Nephron progenitor cell (in vitro differentiated cells): ENCODE measurements around the gene OR10Z1.

Experiments used
- DNase-seq: peaks from one replicate; pipeline ENCODE4 v3.0.0; 2021
- H3K27ac Mint-ChIP-seq: 2 replicates; pipeline ENCODE4 v1.8.0; 2021; ENCODE audit warnings: mild to moderate bottlenecking, moderate library complexity, mixed read lengths
- H3K27me3 Mint-ChIP-seq: 2 replicates; pipeline ENCODE4 v1.8.0; 2021; ENCODE audit warnings: mild to moderate bottlenecking, low read depth, mixed read lengths; ENCODE audit not compliant: poor library complexity
- H3K36me3 Mint-ChIP-seq: 2 replicates; pipeline ENCODE4 v1.8.0; 2021; ENCODE audit warnings: low read depth, mixed read lengths
- H3K4me1 Mint-ChIP-seq: 2 replicates; pipeline ENCODE4 v1.8.0; 2021; ENCODE audit warnings: mixed read lengths
- H3K4me3 Mint-ChIP-seq: 2 replicates; pipeline ENCODE4 v1.8.0; 2021; ENCODE audit warnings: mild to moderate bottlenecking, moderate library complexity, mixed read lengths
- H3K9me3 Mint-ChIP-seq: 2 replicates; pipeline ENCODE4 v1.8.0; 2021; ENCODE audit warnings: mild to moderate bottlenecking, moderate library complexity, mixed read lengths
- TF ChIP-seq, protein P1 (sequence below): fragments of 200-600 bp; sonication (generic); IDR thresholded peaks from 2 replicates; pipeline ENCODE4 v1.5.0; 2021; ENCODE audit warnings: antibody characterized with exemption

The OR10Z1 gene

GRCh38 chr1:158649052-158649451 is 44.0 kb downstream of the OR10Z1 start:
- H3K9me3 Mint-ChIP-seq = no peaks in the 10 kb centered on the region
- no peak overlapping the region for H3K27ac Mint-ChIP-seq
- peaks cover 17% of the 10 kb centered on the region for H3K27me3 Mint-ChIP-seq
- peaks cover under 1% of the 10 kb centered on the region for H3K4me1 Mint-ChIP-seq
- H3K4me3 Mint-ChIP-seq = no peak overlapping the region
- H3K36me3 Mint-ChIP-seq = no peaks in the 10 kb centered on the region
- no peak for DNase-seq
- TF ChIP-seq, protein P1, sequence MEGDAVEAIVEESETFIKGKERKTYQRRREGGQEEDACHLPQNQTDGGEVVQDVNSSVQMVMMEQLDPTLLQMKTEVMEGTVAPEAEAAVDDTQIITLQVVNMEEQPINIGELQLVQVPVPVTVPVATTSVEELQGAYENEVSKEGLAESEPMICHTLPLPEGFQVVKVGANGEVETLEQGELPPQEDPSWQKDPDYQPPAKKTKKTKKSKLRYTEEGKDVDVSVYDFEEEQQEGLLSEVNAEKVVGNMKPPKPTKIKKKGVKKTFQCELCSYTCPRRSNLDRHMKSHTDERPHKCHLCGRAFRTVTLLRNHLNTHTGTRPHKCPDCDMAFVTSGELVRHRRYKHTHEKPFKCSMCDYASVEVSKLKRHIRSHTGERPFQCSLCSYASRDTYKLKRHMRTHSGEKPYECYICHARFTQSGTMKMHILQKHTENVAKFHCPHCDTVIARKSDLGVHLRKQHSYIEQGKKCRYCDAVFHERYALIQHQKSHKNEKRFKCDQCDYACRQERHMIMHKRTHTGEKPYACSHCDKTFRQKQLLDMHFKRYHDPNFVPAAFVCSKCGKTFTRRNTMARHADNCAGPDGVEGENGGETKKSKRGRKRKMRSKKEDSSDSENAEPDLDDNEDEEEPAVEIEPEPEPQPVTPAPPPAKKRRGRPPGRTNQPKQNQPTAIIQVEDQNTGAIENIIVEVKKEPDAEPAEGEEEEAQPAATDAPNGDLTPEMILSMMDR = no peak

DNA sequence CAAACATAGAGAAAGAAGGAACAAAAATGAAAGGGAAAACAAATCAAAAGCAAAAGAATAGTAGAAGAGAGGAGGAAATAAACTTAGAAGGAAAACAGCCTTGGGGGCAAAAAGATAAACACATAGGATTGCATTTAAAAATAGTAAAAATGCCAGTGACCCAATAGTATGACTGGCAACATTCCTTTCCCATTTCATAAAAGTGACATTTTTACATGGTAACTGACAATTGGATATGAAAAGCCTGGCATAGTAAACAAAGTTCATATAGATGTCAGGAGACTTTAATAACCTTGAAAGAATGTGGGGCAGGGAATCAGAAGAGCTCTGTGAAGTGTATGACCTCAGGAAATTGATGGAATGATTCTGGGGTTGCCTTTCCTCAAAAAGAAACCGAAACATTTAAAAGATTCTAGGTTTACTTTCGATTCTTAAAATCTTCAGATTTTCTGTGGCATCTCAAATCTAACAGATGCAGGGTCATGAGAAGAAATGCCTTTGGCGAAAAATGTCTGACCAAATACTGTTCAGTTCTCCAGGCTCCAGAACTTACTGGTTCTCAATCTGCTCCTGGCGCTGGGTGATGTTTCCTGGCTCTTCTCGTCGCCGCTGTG is 47.8 kb downstream of the OR10Z1 start:
- H3K36me3 Mint-ChIP-seq = no peaks in the 10 kb centered on the region
- TF ChIP-seq, protein P1 = no peak
- no peaks in the 10 kb centered on the region for H3K9me3 Mint-ChIP-seq
- peaks cover 17% of the 10 kb centered on the region for H3K4me1 Mint-ChIP-seq
- no peak overlapping the region for H3K4me3 Mint-ChIP-seq
- no peak for DNase-seq
- peaks cover 13% of the 10 kb centered on the region for H3K27me3 Mint-ChIP-seq
- no peak overlapping the region for H3K27ac Mint-ChIP-seq

DNA sequence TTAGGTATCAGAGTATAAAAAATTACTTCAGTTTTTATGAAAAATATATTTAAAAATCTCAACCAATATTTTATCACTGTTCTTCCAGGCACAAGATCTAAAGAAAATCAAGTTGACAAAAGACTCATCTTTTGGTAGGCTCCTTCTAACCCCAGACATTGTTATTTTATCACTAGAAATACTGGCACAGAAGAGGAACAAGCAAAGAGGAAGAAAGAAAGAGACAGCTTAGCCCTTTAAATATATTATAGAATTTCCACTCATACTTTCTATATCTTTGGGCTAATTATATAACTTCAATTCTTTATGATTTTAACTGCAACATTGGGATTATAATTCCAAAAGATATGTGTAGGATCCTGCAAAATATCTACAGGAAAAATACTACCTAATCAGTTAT is 49.0 kb downstream of the OR10Z1 start:
- Mint-ChIP-seq H3K27ac (no peak overlapping the region), H3K9me3 (no peaks in the 10 kb centered on the region), H3K4me1 (peaks cover 17% of the 10 kb centered on the region), H3K4me3 (no peak overlapping the region), H3K36me3 (no peaks in the 10 kb centered on the region), H3K27me3 (peaks cover 9% of the 10 kb centered on the region)
- TF ChIP-seq, protein P1 = no peak
- DNase-seq = no peak

DNA sequence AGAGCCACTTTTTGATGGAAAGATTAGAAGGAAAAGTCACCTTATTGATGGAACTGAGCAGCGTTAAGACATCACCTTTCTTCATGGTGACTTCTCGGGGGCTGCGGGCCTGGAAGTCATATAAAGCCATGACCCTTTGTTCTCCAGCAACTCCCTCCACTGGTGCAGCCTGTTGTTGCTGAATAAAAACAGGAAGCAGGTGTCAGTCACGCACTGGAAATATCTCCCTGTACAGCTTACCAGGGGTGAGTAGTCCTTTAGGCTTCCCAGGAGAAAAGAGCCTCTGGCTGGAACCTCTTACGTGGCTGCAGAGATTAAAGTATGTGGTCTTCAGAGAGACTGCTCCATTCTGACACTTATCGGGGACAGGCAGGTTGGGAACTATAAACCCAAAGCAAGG is 49.5 kb downstream of the OR10Z1 start:
- H3K4me3 Mint-ChIP-seq = no peak overlapping the region
- DNase-seq = no peak
- H3K36me3 Mint-ChIP-seq = no peaks in the 10 kb centered on the region
- peaks cover 9% of the 10 kb centered on the region for H3K27me3 Mint-ChIP-seq
- no peaks in the 10 kb centered on the region for H3K9me3 Mint-ChIP-seq
- H3K4me1 Mint-ChIP-seq = peaks cover 17% of the 10 kb centered on the region
- TF ChIP-seq, protein P1 = no peak
- H3K27ac Mint-ChIP-seq = no peak overlapping the region
